Iris pigment epithelial cell (primary cell): ENCODE results near the gene CELA3B.
A peak's percentile ranks its signal among the peaks of the same experiment; 100 is the strongest.
"Not testable (repeated sequence)": the region's sequence is repeated elsewhere in the genome, so short reads cannot be mapped to it uniquely, and the experiment has no call there.

Experiments used
- DNase-seq: peaks from one replicate; pipeline ENCODE4 v3.0.0-alpha.2; 2011; ENCODE audit warnings: low read depth

CELA3B gene

GRCh38 chr1:21976703-21977239 lies at the start of gene CELA3B:
CELA3B (plus strand) TSS chr1:21977022; CDS start chr1:21977040, 18 bp downstream.
- DNase-seq: not testable (repeated sequence)

- no peak for DNase-seq
These were observed 49.1 kb upstream of the CELA3B start for GRCh38 chr1:21927533-21928237.

GRCh38 chr1:21930080-21930571 lies 46.7 kb upstream of the CELA3B start:
- no peak for DNase-seq

- no peak for DNase-seq
These were observed 46.1 kb upstream of the CELA3B start for GRCh38 chr1:21930629-21931170.

GRCh38 chr1:21931171-21932093 lies 45.4 kb upstream of the CELA3B start:
- peak; percentile 88 for DNase-seq

- DNase-seq: peak; percentile 92
These were observed 44.7 kb upstream of the CELA3B start for GRCh38 chr1:21932127-21932526.

- no peak for DNase-seq
These were observed 43.2 kb upstream of the CELA3B start for GRCh38 chr1:21933397-21934248.

- DNase-seq: peak; percentile 40
These were observed 41.4 kb upstream of the CELA3B start for GRCh38 chr1:21935393-21935804.

- no peak for DNase-seq
These were observed 40.9 kb upstream of the CELA3B start for GRCh38 chr1:21935891-21936365.

- no peak for DNase-seq
These were observed 40.3 kb upstream of the CELA3B start for GRCh38 chr1:21936366-21937031.

GRCh38 chr1:21937034-21937371 lies 39.8 kb upstream of the CELA3B start, which contains the start of gene HSPG2:
HSPG2 (minus strand) TSS chr1:21937310; CDS start chr1:21937217, 93 bp downstream.
- no peak for DNase-seq

GRCh38 chr1:21937372-21938121 lies 39.3 kb upstream of the CELA3B start:
- DNase-seq: peak; percentile 78

GRCh38 chr1:21938732-21939538 lies 37.9 kb upstream of the CELA3B start:
- no peak for DNase-seq

- peak; percentile 96 for DNase-seq
These were observed 37.0 kb upstream of the CELA3B start for GRCh38 chr1:21939650-21940374.

- DNase-seq: no peak
These were observed 36.3 kb upstream of the CELA3B start for GRCh38 chr1:21940492-21940891.

GRCh38 chr1:21941370-21941769 lies 35.5 kb upstream of the CELA3B start:
- DNase-seq: no peak

GRCh38 chr1:21942464-21942863 lies 34.4 kb upstream of the CELA3B start:
- no peak for DNase-seq

- DNase-seq: peak; percentile 85
These were observed 33.7 kb upstream of the CELA3B start for GRCh38 chr1:21942959-21943640.
